K562 (cell line): ENCODE results near the gene PHKG2. TPM values are rescaled to one million over a fixed set of nuclear protein-coding genes. Genes with fewer than 3 reads are reported as not detected.

Source experiments
- AFF1 ChIP-seq, 2 experiments: fragments of 450-650 bp; IDR thresholded peaks; 2 replicates each; pipeline ENCODE4 v1.6.1; 2018; ENCODE audit warnings: mild to moderate bottlenecking in 2 of 2, low read depth in 1 of 2; ENCODE audit not compliant: partially characterized antibody in 2 of 2
- CBFA2T2 ChIP-seq: fragments of 450-650 bp; conservative IDR thresholded peaks from 2 replicates; pipeline ENCODE4 v1.6.1; 2017; ENCODE audit warnings: mild to moderate bottlenecking
- SMARCE1 ChIP-seq: fragments of 450-650 bp; IDR thresholded peaks from 2 replicates; pipeline ENCODE4 v1.7.1; 2016; ENCODE audit warnings: mild to moderate bottlenecking
- ZFP30 ChIP-seq: fragments of 250-450 bp; sonication (Bioruptor Pico); IDR thresholded peaks from 2 replicates; pipeline ENCODE4 v1.8.0; 2022; ENCODE audit warnings: moderate library complexity, mild to moderate bottlenecking, inconsistent platforms, borderline replicate concordance
- ZNF175 ChIP-seq: fragments of 200-800 bp; sonication (Bioruptor generic); IDR thresholded peaks from 2 replicates; pipeline ENCODE4 v1.6.1; 2016; ENCODE audit warnings: low read depth, mild to moderate bottlenecking, missing genetic modification characterization, missing compliant biosample characterization
- ZNF583 ChIP-seq: fragments of 250-450 bp; sonication (Bioruptor Pico); IDR thresholded peaks from 2 replicates; pipeline ENCODE4 v1.4.0; 2020
- polyA plus RNA-seq, 8 experiments: library from polyadenylated mRNA; depleted of rRNA in 4 of 8; stranded (reverse) in 5 of 8; unstranded in 3 of 8; fragments of >200 nt; fragmentation: Nextera tagmentation in 2 of 8; fragmentation: Illumina TruSeq in 1 of 8; extraction: Ambion mirVana in 2 of 8; extraction: Trizol in 1 of 8; gene quantifications; 2 replicates each; pipeline versions ENCODE4 v1.2.1 to v1.2.3, GENCODE V29; 2011 to 2014; ENCODE audit warnings: inconsistent platforms in 1 of 8, missing spikeins in 1 of 8
- total RNA-seq, 7 experiments: library from RNA; depleted of rRNA in 6 of 7; stranded (reverse); fragments of >200 nt in 6 of 7; fragmentation: Illumina TruSeq in 2 of 7; extraction: Trizol in 2 of 7; gene quantifications; 2 replicates each; pipeline versions ENCODE4 v1.2.1 to v1.2.3, GENCODE V29; 2011 to 2021; ENCODE audit warnings: low replicate concordance in 1 of 7
- TF ChIP-seq, protein P1 (sequence below), 2 experiments: fragments of 450-650 bp; formaldehyde crosslinking in 1 of 2; IDR thresholded peaks; 2 replicates each; pipeline versions ENCODE4 v1.4.0 to v1.6.1; 2014 to 2020; ENCODE audit warnings: mild to moderate bottlenecking in 2 of 2, borderline replicate concordance in 1 of 2, low read depth in 1 of 2
- TF ChIP-seq, protein P2 (sequence below): fragments of 250-450 bp; sonication (Bioruptor Pico); IDR thresholded peaks from 2 replicates; pipeline ENCODE4 v1.8.0; 2022; ENCODE audit warnings: inconsistent platforms
- TF ChIP-seq, protein P3 (sequence below): fragments of 250-450 bp; sonication (Bioruptor Pico); IDR thresholded peaks from 2 replicates; pipeline ENCODE4 v1.4.0; 2020; ENCODE audit warnings: borderline replicate concordance

Gene PHKG2
- total and polyA plus RNA-seq, 9 of the 15 experiments (the other 6 are each of a cell fraction or from before 2014, with no cell fraction given), result 5.8 to 54.2 (median 30.7) TPM

GRCh38 chr16:30761928-30762902 lies 14.0 kb downstream of the PHKG2 start, which contains the start of the genes CFAP119 and RNF40 (continued):
- TF ChIP-seq, protein P1, sequence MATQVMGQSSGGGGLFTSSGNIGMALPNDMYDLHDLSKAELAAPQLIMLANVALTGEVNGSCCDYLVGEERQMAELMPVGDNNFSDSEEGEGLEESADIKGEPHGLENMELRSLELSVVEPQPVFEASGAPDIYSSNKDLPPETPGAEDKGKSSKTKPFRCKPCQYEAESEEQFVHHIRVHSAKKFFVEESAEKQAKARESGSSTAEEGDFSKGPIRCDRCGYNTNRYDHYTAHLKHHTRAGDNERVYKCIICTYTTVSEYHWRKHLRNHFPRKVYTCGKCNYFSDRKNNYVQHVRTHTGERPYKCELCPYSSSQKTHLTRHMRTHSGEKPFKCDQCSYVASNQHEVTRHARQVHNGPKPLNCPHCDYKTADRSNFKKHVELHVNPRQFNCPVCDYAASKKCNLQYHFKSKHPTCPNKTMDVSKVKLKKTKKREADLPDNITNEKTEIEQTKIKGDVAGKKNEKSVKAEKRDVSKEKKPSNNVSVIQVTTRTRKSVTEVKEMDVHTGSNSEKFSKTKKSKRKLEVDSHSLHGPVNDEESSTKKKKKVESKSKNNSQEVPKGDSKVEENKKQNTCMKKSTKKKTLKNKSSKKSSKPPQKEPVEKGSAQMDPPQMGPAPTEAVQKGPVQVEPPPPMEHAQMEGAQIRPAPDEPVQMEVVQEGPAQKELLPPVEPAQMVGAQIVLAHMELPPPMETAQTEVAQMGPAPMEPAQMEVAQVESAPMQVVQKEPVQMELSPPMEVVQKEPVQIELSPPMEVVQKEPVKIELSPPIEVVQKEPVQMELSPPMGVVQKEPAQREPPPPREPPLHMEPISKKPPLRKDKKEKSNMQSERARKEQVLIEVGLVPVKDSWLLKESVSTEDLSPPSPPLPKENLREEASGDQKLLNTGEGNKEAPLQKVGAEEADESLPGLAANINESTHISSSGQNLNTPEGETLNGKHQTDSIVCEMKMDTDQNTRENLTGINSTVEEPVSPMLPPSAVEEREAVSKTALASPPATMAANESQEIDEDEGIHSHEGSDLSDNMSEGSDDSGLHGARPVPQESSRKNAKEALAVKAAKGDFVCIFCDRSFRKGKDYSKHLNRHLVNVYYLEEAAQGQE (IDR thresholded peaks at IDR 0.05; ENCODE audit: borderline replicate concordance), result peak; percentile 47; the same call in 1 of the 2 replicates
- TF ChIP-seq, protein P1 (CRISPR knock-in tag; IDR thresholded peaks at IDR 0.05; ENCODE audit: low read depth), result 0 out of 2 replicates have a peak, but pooled peaks have one; percentile 14
- TF ChIP-seq SMARCE1, result no peak
- no peak for TF ChIP-seq ZNF175 (CRISPR knock-in tag)
- TF ChIP-seq, protein P2, sequence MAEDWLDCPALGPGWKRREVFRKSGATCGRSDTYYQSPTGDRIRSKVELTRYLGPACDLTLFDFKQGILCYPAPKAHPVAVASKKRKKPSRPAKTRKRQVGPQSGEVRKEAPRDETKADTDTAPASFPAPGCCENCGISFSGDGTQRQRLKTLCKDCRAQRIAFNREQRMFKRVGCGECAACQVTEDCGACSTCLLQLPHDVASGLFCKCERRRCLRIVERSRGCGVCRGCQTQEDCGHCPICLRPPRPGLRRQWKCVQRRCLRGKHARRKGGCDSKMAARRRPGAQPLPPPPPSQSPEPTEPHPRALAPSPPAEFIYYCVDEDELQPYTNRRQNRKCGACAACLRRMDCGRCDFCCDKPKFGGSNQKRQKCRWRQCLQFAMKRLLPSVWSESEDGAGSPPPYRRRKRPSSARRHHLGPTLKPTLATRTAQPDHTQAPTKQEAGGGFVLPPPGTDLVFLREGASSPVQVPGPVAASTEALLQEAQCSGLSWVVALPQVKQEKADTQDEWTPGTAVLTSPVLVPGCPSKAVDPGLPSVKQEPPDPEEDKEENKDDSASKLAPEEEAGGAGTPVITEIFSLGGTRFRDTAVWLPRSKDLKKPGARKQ (CRISPR knock-in tag), result no peak
- TF ChIP-seq, protein P3, sequence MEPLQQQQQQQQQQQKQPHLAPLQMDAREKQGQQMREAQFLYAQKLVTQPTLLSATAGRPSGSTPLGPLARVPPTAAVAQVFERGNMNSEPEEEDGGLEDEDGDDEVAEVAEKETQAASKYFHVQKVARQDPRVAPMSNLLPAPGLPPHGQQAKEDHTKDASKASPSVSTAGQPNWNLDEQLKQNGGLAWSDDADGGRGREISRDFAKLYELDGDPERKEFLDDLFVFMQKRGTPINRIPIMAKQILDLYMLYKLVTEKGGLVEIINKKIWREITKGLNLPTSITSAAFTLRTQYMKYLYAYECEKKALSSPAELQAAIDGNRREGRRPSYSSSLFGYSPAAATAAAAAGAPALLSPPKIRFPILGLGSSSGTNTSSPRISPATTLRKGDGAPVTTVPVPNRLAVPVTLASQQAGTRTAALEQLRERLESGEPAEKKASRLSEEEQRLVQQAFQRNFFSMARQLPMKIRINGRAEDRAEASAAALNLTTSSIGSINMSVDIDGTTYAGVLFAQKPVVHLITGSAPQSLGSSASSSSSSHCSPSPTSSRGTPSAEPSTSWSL (CRISPR knock-in tag), result no peak
- no peak for TF ChIP-seq CBFA2T2
- no peak for TF ChIP-seq ZNF583 (CRISPR knock-in tag)
- TF ChIP-seq AFF1 (IDR thresholded peaks at IDR 0.05; ENCODE audit: low read depth in 1 of 2, partially characterized antibody in 2 of 2), result no peak
- no peak for TF ChIP-seq ZFP30 (CRISPR knock-in tag)
